Measurements from ENCODE around the gene TCTN2.

TCTN2 gene

GRCh38 chr12:123686636-123687190 is 15.8 kb downstream of the TCTN2 start:
- no peak for DNase-seq (ENCODE audit: low spot score)

GRCh38 chr12:123690191-123690840 is 19.4 kb downstream of the TCTN2 start:
- no peak for DNase-seq (ENCODE audit: low spot score)

DNA sequence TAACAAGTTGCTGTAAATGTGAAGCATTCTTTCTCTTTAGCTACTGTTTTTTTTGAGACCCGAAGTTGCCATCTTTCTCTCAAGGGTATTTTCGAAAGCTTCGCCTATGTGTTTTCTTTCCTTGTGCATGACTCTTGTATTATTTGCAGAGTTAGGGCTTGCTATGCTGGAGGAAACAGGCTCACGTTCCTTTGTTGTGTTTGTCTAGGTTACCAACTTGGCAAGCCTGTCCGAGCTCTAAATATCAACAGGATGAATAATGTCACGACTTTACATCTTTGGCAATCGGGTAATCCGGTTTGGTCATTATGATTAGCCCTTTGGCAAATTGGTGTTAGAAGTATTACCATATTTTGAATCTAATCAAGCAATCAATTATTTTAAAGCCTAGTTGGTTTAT is 25.3 kb downstream of the TCTN2 start:
- DNase-seq (ENCODE audit: low spot score): no peak

- DNase-seq (ENCODE audit: low spot score): no peak
These were observed 25.7 kb downstream of the TCTN2 start for GRCh38 chr12:123696646-123697045.

DNA sequence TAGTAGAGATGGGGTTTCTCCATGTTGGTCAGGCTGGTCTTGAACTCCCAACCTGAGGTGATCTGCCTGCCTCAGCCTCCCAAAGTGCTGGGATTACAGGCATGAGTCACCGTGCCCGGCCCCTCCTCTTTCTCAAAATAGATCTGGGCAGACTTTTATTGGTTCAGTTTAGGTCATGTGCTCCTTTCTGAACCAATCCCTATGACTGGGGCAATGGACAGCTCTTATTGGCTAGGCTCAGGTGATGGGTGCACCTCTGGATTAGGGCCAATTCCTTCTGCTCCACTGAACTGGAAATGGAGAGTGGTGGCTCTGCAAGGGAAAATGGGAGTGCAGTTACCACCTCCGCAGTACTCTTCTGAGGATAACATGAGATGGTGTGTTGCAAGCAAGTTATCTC is 35.0 kb downstream of the TCTN2 start:
- no peak for DNase-seq (ENCODE audit: low spot score)

GRCh38 chr12:123707466-123707865 is 36.6 kb downstream of the TCTN2 start:
- DNase-seq (ENCODE audit: low spot score): no peak

GRCh38 chr12:123712780-123713319 is 41.9 kb downstream of the TCTN2 start:
- DNase-seq (ENCODE audit: low spot score): peak; percentile 24

GRCh38 chr12:123713398-123713797 is 42.5 kb downstream of the TCTN2 start:
- DNase-seq (ENCODE audit: low spot score): peak; percentile 24

DNA sequence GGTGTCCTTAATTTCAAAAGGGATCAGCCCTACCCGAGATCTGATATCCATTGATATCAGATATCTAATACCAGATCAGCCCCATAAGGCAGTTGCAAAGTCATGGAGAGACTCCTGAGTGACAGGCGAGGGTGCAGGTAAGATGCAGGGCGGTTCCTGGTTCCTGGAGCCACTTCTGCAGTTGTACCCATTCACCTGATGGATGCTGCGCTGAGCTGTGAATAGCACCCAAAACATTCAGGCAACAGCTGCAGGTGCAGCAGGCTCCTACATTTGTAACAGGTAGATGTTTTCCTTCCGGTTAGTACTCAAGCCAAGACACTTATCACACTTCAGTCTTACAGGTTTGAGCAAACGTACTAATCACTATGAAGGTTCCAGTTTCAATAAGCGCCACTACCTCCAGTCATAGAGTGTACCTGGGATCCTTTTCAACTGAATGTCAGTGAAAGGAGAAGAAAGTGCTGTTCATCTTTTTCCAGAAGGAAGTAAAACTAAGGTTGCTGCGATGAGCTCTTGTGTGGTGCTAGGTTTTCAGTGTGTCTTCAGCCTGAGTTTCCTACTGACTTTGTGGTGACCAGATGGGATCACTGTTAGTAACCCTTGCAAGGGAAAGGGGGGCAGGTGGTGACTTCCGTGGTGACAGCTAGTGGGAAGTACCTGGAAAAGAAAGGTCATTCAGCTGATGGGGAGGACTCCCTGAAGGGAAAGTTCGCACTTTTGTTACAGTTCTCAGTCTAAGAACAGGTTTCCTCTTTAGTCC is 43.1 kb downstream of the TCTN2 start:
- no peak for DNase-seq (ENCODE audit: low spot score)

GRCh38 chr12:123715195-123715594 is 44.3 kb downstream of the TCTN2 start:
- no peak for DNase-seq (ENCODE audit: low spot score)

- DNase-seq (ENCODE audit: low spot score): no peak
These were observed 46.4 kb downstream of the TCTN2 start for GRCh38 chr12:123717350-123717749.

DNA sequence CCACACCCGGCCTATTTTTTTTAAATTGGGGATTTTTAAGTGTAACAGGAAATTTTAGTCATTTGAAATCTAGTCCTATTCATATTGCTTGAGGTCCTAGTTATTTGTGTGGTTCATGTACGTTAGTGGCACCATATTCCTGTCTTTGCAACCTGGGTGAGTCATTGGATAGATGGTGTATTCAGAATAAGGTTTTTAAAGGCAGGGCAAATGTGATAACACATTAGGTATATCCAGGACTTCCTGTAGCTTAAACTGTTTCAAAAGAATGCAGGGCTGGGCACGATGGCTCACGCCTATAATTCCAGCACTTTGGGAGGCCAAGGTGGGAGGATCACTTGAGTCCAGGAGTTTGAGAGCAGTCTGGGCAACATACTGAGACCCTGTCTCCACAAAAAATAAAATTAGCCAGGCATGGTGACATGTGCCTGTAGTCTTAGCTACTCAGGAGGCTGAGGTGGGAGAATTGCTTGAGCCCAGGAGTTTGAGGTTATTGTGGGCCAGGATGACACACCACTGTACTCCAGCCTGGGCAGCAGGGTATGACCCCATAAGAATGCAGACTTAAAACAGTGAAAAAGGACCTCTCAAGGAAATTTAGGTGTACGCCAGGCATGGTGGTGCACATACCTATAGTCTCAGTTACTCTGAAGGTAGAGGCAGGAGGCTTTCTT is 49.4 kb downstream of the TCTN2 start:
- DNase-seq (ENCODE audit: low spot score): no peak

DNA sequence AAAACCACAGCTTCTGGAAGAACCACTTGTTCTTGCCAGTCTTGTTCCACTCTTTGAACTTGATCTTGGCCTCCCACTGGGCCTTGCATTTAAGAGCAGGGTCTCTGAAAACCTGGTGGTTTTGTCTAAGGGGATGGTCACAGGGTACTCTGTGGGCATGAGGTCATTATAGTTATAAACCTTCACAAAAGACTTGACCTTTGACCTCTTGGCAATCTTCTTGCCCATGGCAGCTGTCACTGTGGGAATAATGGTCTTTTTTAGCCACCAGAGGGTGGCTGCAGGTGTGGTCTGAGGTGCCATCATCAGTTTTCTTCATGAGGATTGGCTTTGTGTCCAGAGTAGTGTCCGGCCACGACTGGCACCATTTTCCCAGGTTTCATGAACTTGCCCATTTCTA is 50.3 kb downstream of the TCTN2 start:
- no peak for DNase-seq (ENCODE audit: low spot score)

- DNase-seq (ENCODE audit: low spot score): no peak
These were observed 52.1 kb downstream of the TCTN2 start for GRCh38 chr12:123723011-123723410.

DNA sequence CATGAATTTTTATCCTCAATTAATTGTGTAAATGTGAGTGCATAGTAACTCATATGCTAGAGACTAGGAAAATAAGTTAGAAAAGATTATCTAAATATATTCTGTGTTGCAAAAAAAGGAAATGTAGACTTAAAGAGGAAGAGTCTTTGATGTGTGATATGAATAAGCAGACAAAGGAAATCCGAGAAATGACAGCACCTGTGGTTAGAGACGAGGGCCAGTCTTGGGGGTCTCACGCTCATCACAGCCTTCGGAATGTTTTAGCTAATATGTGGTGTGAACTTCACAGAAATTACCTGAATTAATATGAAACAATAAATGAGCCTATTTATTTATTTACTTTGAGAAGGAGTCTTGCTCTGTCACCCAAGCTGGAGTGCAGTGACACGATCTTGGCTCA is 52.9 kb downstream of the TCTN2 start:
- DNase-seq (ENCODE audit: low spot score): no peak

DNA sequence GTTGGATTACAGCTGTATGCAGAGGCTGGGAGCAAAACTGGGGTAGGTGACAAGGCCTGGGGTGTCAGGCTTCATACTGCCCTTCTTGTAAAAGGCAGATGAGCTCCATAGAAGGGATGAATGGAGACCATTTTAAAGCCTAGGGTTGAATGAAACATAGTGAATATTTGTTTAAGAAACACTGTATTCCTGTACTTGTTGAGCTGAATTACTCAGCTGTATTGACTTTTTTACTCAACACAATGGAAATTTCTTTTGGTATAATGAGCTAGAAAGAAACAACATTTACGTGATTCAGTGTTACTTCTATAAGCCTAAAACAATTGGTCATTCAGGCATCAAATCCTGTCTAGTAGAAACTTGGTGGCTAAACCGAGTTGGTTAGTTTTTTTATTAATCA is 55.3 kb downstream of the TCTN2 start:
- DNase-seq (ENCODE audit: low spot score): no peak

- no peak for DNase-seq (ENCODE audit: low spot score)
These were observed 56.0 kb downstream of the TCTN2 start for GRCh38 chr12:123726962-123727361.

- DNase-seq (ENCODE audit: low spot score): no peak
These were observed 57.0 kb downstream of the TCTN2 start for GRCh38 chr12:123727878-123728277.

DNA sequence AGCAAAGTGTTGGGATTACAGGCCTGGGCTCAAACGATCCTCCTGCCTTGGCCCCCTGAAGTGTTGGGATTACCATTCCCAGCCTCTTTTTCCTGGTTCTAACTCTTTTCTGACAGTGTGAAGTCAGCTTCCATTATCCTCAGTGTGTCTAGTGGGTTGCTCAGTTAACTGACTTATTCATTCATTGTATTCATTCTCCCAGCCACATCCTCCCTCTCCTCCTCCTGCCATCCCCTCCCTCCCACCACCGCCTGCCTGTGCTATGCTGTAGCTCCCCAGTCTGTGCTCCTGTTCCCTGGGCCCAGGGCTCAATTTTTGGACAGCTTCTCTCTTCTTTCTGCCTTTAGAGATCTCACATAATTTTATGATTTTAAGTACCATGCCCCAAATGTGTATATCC is 60.7 kb downstream of the TCTN2 start:
- no peak for DNase-seq (ENCODE audit: low spot score)

DNA sequence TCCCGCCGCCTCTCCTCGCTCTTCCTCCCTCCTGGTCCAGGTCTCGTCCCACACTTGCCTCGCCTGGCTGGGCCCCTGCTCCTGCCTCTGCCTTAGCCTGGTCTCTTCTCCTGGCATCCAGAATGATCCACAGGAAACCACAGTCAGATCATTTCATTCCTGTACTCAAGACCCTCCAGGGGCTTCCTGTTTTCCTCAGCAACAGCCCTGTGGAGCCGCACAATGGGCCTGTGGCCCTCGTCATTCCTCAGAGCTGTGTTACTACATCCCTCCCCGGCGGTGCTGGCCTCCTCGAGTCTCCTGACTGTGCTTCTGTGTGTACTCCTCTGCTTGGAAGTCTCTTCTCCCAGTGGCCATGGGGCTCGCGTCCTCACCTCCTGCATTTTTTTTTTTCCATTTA is 61.3 kb downstream of the TCTN2 start:
- no peak for DNase-seq (ENCODE audit: low spot score)

DNA sequence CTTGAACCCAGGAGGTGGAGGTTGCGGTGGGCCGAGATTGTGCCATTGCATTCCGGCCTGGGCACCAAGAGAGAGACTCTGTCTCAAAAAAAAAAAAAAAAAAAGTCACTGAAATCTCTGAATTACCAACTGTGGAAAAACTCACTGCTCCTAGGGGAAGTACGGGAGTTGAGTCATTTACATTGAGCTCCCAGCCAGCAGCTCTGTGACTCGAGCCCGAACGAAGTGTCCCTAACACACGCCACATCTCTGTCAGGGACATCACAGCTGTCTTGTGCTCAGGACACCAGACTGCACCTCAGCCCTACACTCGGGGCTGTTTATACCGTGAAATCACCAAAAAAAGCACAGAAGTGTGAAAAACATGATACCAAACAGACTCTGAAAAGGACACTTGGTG is 62.3 kb downstream of the TCTN2 start:
- no peak for DNase-seq (ENCODE audit: low spot score)

GRCh38 chr12:123734268-123734667 is 63.4 kb downstream of the TCTN2 start:
- no peak for DNase-seq (ENCODE audit: low spot score)
